ENCODE measurements around the gene RAB31. TPM values are rescaled to one million over a fixed set of nuclear protein-coding genes. Genes with fewer than 3 reads are reported as not detected.
A peak's percentile ranks its signal among the peaks of the same experiment; 100 is the strongest.

Gene RAB31
- total and polyA plus RNA-seq, 2 of the 13 experiments (the other 11 are each of a cell fraction or from before 2014, with no cell fraction given) = 1.1 to 1.7 TPM

DNA sequence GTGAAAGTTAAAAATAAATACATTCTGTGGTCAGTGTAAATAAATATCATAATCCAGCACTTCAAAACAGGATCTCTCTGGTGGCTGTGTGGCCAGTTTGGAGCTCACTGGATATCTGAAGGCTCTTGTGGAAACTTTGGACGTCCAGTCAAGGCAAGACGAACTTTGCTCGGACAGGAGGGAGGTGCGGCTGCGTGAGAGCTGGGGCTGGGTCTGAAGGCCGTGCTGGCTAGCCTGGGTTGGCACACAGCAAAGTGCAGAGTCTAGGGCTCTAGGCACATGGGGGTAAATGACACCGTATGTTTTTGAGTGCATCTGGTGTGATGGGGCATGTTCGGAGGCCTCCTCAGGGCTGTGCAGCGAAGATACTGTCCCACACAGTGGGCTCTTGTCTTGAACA is 98.8 kb downstream of the RAB31 start (continued):
- TF ChIP-seq, protein P1, sequence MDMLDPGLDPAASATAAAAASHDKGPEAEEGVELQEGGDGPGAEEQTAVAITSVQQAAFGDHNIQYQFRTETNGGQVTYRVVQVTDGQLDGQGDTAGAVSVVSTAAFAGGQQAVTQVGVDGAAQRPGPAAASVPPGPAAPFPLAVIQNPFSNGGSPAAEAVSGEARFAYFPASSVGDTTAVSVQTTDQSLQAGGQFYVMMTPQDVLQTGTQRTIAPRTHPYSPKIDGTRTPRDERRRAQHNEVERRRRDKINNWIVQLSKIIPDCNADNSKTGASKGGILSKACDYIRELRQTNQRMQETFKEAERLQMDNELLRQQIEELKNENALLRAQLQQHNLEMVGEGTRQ (IDR thresholded peaks at IDR 0.05; ENCODE audit: low read depth, low read length) = no peak
- TF ChIP-seq, protein P1 (CRISPR knock-in tag; IDR thresholded peaks at IDR 0.05; ENCODE audit: borderline replicate concordance) = no peak
- TF ChIP-seq, protein P2, sequence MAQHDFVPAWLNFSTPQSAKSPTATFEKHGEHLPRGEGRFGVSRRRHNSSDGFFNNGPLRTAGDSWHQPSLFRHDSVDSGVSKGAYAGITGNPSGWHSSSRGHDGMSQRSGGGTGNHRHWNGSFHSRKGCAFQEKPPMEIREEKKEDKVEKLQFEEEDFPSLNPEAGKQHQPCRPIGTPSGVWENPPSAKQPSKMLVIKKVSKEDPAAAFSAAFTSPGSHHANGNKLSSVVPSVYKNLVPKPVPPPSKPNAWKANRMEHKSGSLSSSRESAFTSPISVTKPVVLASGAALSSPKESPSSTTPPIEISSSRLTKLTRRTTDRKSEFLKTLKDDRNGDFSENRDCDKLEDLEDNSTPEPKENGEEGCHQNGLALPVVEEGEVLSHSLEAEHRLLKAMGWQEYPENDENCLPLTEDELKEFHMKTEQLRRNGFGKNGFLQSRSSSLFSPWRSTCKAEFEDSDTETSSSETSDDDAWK (CRISPR knock-in tag; IDR thresholded peaks at IDR 0.05) = no peak
- TF ChIP-seq GABPB1 (CRISPR knock-in tag; IDR thresholded peaks at IDR 0.05) (peak; percentile 27; the same call in 1 of the 2 replicates), SP5 (CRISPR knock-in tag; IDR thresholded peaks at IDR 0.05; ENCODE audit: borderline replicate concordance, low read depth) (no peak), ZNF256 (CRISPR knock-in tag; conservative IDR thresholded peaks at IDR 0.05) (no peak), ZBTB1 (CRISPR knock-in tag; IDR thresholded peaks at IDR 0.05; ENCODE audit: borderline replicate concordance) (no peak), ZNF619 (CRISPR knock-in tag; IDR thresholded peaks at IDR 0.05) (no peak)
- TF ChIP-seq, protein P3, sequence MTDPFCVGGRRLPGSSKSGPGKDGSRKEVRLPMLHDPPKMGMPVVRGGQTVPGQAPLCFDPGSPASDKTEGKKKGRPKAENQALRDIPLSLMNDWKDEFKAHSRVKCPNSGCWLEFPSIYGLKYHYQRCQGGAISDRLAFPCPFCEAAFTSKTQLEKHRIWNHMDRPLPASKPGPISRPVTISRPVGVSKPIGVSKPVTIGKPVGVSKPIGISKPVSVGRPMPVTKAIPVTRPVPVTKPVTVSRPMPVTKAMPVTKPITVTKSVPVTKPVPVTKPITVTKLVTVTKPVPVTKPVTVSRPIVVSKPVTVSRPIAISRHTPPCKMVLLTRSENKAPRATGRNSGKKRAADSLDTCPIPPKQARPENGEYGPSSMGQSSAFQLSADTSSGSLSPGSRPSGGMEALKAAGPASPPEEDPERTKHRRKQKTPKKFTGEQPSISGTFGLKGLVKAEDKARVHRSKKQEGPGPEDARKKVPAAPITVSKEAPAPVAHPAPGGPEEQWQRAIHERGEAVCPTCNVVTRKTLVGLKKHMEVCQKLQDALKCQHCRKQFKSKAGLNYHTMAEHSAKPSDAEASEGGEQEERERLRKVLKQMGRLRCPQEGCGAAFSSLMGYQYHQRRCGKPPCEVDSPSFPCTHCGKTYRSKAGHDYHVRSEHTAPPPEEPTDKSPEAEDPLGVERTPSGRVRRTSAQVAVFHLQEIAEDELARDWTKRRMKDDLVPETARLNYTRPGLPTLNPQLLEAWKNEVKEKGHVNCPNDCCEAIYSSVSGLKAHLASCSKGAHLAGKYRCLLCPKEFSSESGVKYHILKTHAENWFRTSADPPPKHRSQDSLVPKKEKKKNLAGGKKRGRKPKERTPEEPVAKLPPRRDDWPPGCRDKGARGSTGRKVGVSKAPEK (CRISPR knock-in tag; IDR thresholded peaks at IDR 0.05; ENCODE audit: borderline replicate concordance) = no peak
- TF ChIP-seq, protein P4, sequence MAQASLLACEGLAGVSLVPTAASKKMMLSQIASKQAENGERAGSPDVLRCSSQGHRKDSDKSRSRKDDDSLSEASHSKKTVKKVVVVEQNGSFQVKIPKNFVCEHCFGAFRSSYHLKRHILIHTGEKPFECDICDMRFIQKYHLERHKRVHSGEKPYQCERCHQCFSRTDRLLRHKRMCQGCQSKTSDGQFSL (CRISPR knock-in tag; IDR thresholded peaks at IDR 0.05) = no peak
- TF ChIP-seq, protein P5, sequence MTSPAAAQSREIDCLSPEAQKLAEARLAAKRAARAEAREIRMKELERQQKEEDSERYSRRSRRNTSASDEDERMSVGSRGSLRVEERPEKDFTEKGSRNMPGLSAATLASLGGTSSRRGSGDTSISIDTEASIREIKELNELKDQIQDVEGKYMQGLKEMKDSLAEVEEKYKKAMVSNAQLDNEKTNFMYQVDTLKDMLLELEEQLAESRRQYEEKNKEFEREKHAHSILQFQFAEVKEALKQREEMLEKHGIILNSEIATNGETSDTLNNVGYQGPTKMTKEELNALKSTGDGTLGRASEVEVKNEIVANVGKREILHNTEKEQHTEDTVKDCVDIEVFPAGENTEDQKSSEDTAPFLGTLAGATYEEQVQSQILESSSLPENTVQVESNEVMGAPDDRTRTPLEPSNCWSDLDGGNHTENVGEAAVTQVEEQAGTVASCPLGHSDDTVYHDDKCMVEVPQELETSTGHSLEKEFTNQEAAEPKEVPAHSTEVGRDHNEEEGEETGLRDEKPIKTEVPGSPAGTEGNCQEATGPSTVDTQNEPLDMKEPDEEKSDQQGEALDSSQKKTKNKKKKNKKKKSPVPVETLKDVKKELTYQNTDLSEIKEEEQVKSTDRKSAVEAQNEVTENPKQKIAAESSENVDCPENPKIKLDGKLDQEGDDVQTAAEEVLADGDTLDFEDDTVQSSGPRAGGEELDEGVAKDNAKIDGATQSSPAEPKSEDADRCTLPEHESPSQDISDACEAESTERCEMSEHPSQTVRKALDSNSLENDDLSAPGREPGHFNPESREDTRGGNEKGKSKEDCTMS (CRISPR knock-in tag; conservative IDR thresholded peaks at IDR 0.05) = no peak
- TF ChIP-seq, protein P6, sequence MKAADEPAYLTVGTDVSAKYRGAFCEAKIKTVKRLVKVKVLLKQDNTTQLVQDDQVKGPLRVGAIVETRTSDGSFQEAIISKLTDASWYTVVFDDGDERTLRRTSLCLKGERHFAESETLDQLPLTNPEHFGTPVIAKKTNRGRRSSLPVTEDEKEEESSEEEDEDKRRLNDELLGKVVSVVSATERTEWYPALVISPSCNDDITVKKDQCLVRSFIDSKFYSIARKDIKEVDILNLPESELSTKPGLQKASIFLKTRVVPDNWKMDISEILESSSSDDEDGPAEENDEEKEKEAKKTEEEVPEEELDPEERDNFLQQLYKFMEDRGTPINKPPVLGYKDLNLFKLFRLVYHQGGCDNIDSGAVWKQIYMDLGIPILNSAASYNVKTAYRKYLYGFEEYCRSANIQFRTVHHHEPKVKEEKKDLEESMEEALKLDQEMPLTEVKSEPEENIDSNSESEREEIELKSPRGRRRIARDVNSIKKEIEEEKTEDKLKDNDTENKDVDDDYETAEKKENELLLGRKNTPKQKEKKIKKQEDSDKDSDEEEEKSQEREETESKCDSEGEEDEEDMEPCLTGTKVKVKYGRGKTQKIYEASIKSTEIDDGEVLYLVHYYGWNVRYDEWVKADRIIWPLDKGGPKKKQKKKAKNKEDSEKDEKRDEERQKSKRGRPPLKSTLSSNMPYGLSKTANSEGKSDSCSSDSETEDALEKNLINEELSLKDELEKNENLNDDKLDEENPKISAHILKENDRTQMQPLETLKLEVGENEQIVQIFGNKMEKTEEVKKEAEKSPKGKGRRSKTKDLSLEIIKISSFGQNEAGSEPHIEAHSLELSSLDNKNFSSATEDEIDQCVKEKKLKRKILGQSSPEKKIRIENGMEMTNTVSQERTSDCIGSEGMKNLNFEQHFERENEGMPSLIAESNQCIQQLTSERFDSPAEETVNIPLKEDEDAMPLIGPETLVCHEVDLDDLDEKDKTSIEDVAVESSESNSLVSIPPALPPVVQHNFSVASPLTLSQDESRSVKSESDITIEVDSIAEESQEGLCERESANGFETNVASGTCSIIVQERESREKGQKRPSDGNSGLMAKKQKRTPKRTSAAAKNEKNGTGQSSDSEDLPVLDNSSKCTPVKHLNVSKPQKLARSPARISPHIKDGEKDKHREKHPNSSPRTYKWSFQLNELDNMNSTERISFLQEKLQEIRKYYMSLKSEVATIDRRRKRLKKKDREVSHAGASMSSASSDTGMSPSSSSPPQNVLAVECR (CRISPR knock-in tag; IDR thresholded peaks at IDR 0.05; ENCODE audit: borderline replicate concordance) = peak; percentile 40; the same call in 1 of the 2 replicates
